Liver (tissue), 3 donors: ENCODE results near the gene THSD4.

ENCODE experiments used
- JUND ChIP-seq, 2 donors: IDR thresholded peaks; 2 replicates each; pipeline ENCODE4 v1.6.1; 2016; ENCODE audit warnings: antibody characterized with exemption in 2 of 2
- SP1 ChIP-seq: IDR thresholded peaks from 2 replicates; pipeline ENCODE4 v1.6.1; 2018; ENCODE audit warnings: antibody characterized with exemption, mild to moderate bottlenecking
- YY1 ChIP-seq: IDR thresholded peaks from 2 replicates; pipeline ENCODE4 v1.6.1; 2016; ENCODE audit warnings: antibody characterized with exemption, mild to moderate bottlenecking
- TF ChIP-seq, protein P1 (sequence below): fragments of 150-350 bp; IDR thresholded peaks from 2 replicates; pipeline ENCODE4 v1.5.1; 2017; ENCODE audit warnings: improper control_type of control experiment, low read depth, low read length; ENCODE audit not compliant: missing input control
- TF ChIP-seq, protein P2 (sequence below): IDR thresholded peaks from 2 replicates; pipeline ENCODE4 v1.6.1; 2016; ENCODE audit warnings: antibody characterized with exemption
- TF ChIP-seq, protein P3 (sequence below): IDR thresholded peaks from 2 replicates; pipeline ENCODE4 v1.6.1; 2016; ENCODE audit warnings: antibody characterized with exemption
- donor health status: healthy.
- donor health status: healthy.

DNA sequence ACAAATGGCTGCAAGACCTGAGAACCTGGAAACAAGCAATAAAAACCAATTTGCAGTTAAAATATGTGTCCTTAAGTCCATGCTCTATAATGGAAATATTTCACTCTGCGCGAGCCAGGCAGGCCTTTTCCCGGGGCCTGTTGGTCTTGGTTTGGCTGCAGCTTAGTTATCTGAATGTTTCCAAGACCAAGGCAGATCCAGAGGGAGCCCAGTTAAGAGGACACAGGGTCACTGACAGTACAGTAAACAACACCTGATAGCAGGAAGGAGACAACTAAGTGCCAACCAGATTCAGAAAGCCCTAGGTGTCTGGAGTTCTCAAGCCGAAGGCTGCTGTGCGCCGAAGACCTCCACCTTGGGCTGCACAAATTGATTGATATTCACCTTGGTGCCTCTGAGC is 32.8 kb downstream of the THSD4 start:
- TF ChIP-seq, protein P1, sequence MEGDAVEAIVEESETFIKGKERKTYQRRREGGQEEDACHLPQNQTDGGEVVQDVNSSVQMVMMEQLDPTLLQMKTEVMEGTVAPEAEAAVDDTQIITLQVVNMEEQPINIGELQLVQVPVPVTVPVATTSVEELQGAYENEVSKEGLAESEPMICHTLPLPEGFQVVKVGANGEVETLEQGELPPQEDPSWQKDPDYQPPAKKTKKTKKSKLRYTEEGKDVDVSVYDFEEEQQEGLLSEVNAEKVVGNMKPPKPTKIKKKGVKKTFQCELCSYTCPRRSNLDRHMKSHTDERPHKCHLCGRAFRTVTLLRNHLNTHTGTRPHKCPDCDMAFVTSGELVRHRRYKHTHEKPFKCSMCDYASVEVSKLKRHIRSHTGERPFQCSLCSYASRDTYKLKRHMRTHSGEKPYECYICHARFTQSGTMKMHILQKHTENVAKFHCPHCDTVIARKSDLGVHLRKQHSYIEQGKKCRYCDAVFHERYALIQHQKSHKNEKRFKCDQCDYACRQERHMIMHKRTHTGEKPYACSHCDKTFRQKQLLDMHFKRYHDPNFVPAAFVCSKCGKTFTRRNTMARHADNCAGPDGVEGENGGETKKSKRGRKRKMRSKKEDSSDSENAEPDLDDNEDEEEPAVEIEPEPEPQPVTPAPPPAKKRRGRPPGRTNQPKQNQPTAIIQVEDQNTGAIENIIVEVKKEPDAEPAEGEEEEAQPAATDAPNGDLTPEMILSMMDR, result no peak
- no peak for TF ChIP-seq SP1
- no peak for TF ChIP-seq JUND (IDR thresholded peaks at IDR 0.05)
- TF ChIP-seq, protein P2, sequence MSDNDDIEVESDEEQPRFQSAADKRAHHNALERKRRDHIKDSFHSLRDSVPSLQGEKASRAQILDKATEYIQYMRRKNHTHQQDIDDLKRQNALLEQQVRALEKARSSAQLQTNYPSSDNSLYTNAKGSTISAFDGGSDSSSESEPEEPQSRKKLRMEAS, result no peak
- no peak for TF ChIP-seq YY1
- TF ChIP-seq, protein P3, sequence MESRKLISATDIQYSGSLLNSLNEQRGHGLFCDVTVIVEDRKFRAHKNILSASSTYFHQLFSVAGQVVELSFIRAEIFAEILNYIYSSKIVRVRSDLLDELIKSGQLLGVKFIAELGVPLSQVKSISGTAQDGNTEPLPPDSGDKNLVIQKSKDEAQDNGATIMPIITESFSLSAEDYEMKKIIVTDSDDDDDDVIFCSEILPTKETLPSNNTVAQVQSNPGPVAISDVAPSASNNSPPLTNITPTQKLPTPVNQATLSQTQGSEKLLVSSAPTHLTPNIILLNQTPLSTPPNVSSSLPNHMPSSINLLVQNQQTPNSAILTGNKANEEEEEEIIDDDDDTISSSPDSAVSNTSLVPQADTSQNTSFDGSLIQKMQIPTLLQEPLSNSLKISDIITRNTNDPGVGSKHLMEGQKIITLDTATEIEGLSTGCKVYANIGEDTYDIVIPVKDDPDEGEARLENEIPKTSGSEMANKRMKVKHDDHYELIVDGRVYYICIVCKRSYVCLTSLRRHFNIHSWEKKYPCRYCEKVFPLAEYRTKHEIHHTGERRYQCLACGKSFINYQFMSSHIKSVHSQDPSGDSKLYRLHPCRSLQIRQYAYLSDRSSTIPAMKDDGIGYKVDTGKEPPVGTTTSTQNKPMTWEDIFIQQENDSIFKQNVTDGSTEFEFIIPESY, result no peak
